Breast epithelium (tissue), 3 donors: ENCODE measurements around the gene CPLANE2.

Source experiments
- POLR2A ChIP-seq: fragments of 450-650 bp; IDR thresholded peaks from one replicate; pipeline ENCODE4 v1.6.1; 2016; ENCODE audit warnings: antibody characterized with exemption, mild to moderate bottlenecking, moderate library complexity
- TF ChIP-seq, protein P1 (sequence below), 3 donors: fragments of 450-650 bp; IDR thresholded peaks; one replicate each; pipeline ENCODE4 v1.5.1; 2016 to 2017; ENCODE audit warnings: antibody characterized with exemption in 3 of 3, mild to moderate bottlenecking in 3 of 3, moderate library complexity in 3 of 3

DNA sequence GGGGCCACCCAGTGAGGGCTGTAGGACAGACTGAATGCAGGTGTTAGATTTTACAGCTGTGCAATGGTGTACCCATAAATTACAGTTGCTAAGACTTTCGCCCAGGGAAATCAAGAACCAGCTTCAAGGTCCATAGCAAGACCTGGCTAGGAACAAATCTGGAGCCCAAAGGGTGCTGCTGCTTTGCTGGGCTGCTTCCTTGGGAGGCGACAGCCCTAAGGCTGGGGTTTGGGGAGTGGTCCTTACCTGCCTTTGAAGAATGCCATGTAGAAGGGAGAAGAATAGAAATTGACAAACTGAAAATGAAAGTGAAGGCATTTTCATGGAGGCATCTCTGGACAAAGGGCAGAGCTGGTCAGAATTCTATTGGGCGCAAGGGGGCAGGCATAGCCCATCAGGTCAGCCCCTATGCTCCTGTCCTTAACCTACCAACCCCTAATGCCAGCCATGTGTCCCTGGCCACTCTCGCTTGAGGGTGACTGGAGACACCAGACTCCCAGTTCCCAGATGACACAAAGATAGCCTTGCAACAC is 16.9 kb downstream of the CPLANE2 start:
- TF ChIP-seq POLR2A: no peak
- TF ChIP-seq, protein P1, sequence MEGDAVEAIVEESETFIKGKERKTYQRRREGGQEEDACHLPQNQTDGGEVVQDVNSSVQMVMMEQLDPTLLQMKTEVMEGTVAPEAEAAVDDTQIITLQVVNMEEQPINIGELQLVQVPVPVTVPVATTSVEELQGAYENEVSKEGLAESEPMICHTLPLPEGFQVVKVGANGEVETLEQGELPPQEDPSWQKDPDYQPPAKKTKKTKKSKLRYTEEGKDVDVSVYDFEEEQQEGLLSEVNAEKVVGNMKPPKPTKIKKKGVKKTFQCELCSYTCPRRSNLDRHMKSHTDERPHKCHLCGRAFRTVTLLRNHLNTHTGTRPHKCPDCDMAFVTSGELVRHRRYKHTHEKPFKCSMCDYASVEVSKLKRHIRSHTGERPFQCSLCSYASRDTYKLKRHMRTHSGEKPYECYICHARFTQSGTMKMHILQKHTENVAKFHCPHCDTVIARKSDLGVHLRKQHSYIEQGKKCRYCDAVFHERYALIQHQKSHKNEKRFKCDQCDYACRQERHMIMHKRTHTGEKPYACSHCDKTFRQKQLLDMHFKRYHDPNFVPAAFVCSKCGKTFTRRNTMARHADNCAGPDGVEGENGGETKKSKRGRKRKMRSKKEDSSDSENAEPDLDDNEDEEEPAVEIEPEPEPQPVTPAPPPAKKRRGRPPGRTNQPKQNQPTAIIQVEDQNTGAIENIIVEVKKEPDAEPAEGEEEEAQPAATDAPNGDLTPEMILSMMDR (IDR thresholded peaks at IDR 0.05): no peak
